Calu3 (cell line): ENCODE data around the gene ZNF576. TPM values are rescaled to one million over a fixed set of nuclear protein-coding genes. Genes with fewer than 3 reads are reported as not detected.
"Not testable (repeated sequence)": the region's sequence is repeated elsewhere in the genome, so short reads cannot be mapped to it uniquely, and the experiment has no call there.

Experiments
- Bru-seq: library from RNA; stranded (reverse); fragments of 400-500 nt; gene quantifications from one replicate; lab custom pipeline; 2021; lab: Mats Ljungman, UMichigan
- BruChase-seq, 2 experiments: library from RNA; stranded (reverse); fragments of 400-500 nt; gene quantifications; one replicate each; lab custom pipeline; 2021; lab: Mats Ljungman, UMichigan
- BruUV-seq: library from RNA; stranded (reverse); fragments of 400-500 nt; replicated peaks from 2 replicates; lab custom pipeline; 2021; lab: Mats Ljungman, UMichigan
- CTCF ChIA-PET: fragments of 300-600 bp; sonication (Branson Sonifier 250); formaldehyde crosslinking; loops from one replicate; lab custom pipeline; 2022; ENCODE audit warnings: antibody characterized with exemption; lab: Charles Lee
- DNase-seq: peaks from one replicate; pipeline ENCODE4 v3.0.0; 2022
- H3K27ac Mint-ChIP-seq: one replicate; pipeline ENCODE4 v1.8.0; 2022; ENCODE audit warnings: mixed read lengths; ENCODE audit not compliant: unreplicated experiment
- H3K27me3 Mint-ChIP-seq: one replicate; pipeline ENCODE4 v1.8.0; 2022; ENCODE audit warnings: mixed read lengths; ENCODE audit not compliant: unreplicated experiment
- H3K36me3 Mint-ChIP-seq: one replicate; pipeline ENCODE4 v1.8.0; 2022; ENCODE audit warnings: mild to moderate bottlenecking, moderate library complexity, mixed read lengths; ENCODE audit not compliant: insufficient read depth, unreplicated experiment
- H3K4me1 Mint-ChIP-seq: one replicate; pipeline ENCODE4 v1.8.0; 2022; ENCODE audit warnings: mild to moderate bottlenecking, low read depth, mixed read lengths; ENCODE audit not compliant: unreplicated experiment
- H3K4me3 Mint-ChIP-seq: one replicate; pipeline ENCODE4 v1.8.0; 2022; ENCODE audit warnings: mild to moderate bottlenecking, low read depth, moderate library complexity, mixed read lengths; ENCODE audit not compliant: unreplicated experiment
- H3K9me3 Mint-ChIP-seq: one replicate; pipeline ENCODE4 v1.8.0; 2022; ENCODE audit warnings: low read depth, mixed read lengths; ENCODE audit not compliant: unreplicated experiment
- intact Hi-C: fragments of 100-400 bp; cut with micrococcal nuclease; formaldehyde crosslinking; loops from one replicate; pipeline ENCODE4 v1.10.0; 2022; ENCODE audit not compliant: unreplicated experiment
- long read RNA-seq: library from polyadenylated mRNA; stranded (forward); transcript quantifications from one replicate; pipeline ENCODE4 v2.0.0, GENCODE V29; 2022
- total RNA-seq: library from RNA; stranded (reverse); gene quantifications from 2 replicates; pipeline ENCODE4 v1.2.3, GENCODE V29; 2022
- TF ChIP-seq, protein P1 (sequence below): fragments of 200-600 bp; IDR thresholded peaks from one replicate; pipeline ENCODE4 v1.8.0; 2022; ENCODE audit warnings: antibody characterized with exemption; ENCODE audit not compliant: unreplicated experiment

Gene ZNF576, protein sequence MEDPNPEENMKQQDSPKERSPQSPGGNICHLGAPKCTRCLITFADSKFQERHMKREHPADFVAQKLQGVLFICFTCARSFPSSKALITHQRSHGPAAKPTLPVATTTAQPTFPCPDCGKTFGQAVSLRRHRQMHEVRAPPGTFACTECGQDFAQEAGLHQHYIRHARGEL
- total RNA-seq (19.4 and 20.7 TPM in 2 replicates), Bru-seq, nascent RNA (percentile 80 among the genes with signal in this experiment), BruChase-seq, experiment 1, labeled RNA remaining after a 6-hour chase (percentile 79 among the genes with signal in this experiment), BruChase-seq, experiment 2, labeled RNA remaining after a 2-hour chase (percentile 90 among the genes with signal in this experiment)
- long read RNA-seq, transcript ZNF576-201 (3 exons, 2,566 nt): major isoform, 17 of 26 reads
- long read RNA-seq, partial matches to known transcripts: 1 of 26 reads
- long read RNA-seq, other reads (novel, unspliced or antisense): 1 of 26 reads

DNA sequence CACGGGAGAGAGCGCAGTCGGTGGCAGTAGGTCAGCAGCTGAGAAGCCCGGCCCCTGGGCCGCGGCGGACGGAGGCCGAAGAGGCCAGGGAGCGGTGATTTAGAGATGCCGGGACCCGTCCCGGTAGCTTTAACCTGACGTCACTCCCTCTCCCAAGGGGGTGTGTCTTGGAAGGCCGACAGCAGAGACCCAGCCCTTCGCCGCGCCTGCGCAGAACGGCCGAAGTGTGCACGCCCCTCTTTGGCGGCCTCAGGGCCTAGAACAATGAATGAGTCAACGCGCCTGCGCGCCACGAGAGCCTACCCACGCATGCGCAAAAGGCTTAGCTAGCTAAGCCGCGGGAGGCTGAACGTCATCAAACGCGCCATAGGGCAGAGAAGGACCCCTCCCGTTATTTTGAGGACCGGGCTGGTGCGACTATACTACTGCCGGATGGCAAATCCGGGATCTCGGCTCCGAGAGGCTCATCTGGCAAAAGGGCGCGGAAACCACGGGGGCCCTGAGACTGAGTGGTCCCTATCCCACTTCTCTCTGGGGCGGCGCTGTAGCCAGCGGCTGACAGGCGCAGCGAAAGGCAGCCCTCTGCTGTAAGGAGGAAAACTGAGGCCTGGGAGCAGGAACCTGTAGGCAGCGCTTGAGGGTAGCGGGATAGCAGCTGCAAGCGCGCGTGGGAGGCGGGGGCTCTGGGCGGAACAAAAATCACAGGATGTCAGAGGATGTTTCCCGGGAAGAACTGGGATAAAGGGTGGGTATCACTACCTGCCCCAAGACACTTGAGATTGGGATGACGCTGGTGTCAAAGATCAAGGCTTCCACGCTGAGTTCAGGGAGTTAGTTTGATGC, at the start of gene ZNF576, which contains the start of gene IRGQ:
TSS of gene ZNF576 (plus strand) at position 597 of the 843 bp plus-strand sequence. CDS start 514 bp downstream, outside the sequence.
TSS of gene IRGQ (minus strand) at position 136 of the 843 bp plus-strand sequence. CDS start 796 bp downstream, outside the sequence.
- intact Hi-C loops: no loop called here
- peak within 1 kb of the TSS; percentile 98 for H3K27ac Mint-ChIP-seq
- no TSS peak for BruUV-seq
- CTCF ChIA-PET: interaction anchor here (0.8 to 1.6 kb wide), 14 partner anchors 9 to 213 kb away, joined by 3 to 10 read pairs (median 4); partner anchors contain the start of genes PINLYP, PLAUR and XRCC1
- peak; percentile 100 for DNase-seq
- TF ChIP-seq, protein P1, sequence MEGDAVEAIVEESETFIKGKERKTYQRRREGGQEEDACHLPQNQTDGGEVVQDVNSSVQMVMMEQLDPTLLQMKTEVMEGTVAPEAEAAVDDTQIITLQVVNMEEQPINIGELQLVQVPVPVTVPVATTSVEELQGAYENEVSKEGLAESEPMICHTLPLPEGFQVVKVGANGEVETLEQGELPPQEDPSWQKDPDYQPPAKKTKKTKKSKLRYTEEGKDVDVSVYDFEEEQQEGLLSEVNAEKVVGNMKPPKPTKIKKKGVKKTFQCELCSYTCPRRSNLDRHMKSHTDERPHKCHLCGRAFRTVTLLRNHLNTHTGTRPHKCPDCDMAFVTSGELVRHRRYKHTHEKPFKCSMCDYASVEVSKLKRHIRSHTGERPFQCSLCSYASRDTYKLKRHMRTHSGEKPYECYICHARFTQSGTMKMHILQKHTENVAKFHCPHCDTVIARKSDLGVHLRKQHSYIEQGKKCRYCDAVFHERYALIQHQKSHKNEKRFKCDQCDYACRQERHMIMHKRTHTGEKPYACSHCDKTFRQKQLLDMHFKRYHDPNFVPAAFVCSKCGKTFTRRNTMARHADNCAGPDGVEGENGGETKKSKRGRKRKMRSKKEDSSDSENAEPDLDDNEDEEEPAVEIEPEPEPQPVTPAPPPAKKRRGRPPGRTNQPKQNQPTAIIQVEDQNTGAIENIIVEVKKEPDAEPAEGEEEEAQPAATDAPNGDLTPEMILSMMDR: no peak
- H3K27me3 Mint-ChIP-seq: no peaks in the 10 kb centered on the region
- peak within 1 kb of the TSS; percentile 99 for H3K4me3 Mint-ChIP-seq
- peaks cover 31% of the 10 kb centered on the region for H3K4me1 Mint-ChIP-seq
- peaks cover 59% of the 10 kb centered on the region for H3K36me3 Mint-ChIP-seq
- H3K9me3 Mint-ChIP-seq: no peaks in the 10 kb centered on the region

DNA sequence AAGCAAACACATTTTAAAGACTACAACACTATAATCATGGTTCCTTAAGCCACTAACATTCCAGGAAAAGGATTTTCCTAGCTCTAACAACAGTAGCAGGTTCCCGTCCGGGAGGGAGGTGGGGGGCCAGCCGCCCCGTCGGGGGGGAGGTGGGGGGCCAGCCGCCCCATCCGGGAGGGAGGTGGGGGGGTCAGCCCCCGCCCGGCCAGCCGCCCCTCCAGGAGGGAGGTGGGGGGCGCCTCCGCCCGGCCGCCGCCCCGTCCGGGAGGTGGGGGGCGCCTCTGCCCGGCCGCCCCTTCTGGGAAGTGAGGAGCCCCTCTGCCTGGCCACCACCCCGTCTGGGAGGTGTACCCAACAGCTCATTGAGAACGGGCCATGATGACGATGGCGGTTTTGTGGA, 48.5 kb upstream of the ZNF576 start:
- intact Hi-C loops, H3K27me3 Mint-ChIP-seq, H3K4me3 Mint-ChIP-seq, DNase-seq, H3K4me1 Mint-ChIP-seq, H3K9me3 Mint-ChIP-seq, CTCF ChIA-PET, H3K27ac Mint-ChIP-seq, BruUV-seq: not testable (repeated sequence)
- H3K36me3 Mint-ChIP-seq: peaks cover 43% of the 10 kb centered on the region

DNA sequence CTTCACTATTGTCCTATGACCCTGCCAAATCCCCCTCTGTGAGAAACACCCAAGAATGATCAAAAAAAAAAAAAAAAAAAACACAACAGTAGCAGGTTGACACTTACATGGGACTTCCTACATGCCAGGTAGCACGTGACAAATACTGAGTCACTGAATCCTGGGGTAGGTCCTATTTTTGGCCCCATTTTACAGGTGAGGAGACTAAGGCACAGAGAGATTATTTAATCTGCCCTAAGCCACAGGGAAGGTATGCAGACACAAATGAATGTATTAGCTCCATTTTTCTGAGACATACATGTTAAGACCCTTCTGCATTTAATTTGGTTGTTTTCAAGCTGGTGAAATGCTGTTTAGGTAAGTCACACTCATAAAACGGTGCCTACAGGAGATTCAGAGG, 47.7 kb upstream of the ZNF576 start:
- intact Hi-C loops: no loop called here
- TF ChIP-seq, protein P1: no peak
- no peaks in the 10 kb centered on the region for H3K27me3 Mint-ChIP-seq
- CTCF ChIA-PET: no interaction called here
- no TSS peak for BruUV-seq
- no peaks in the 10 kb centered on the region for H3K4me1 Mint-ChIP-seq
- H3K4me3 Mint-ChIP-seq: no peak overlapping the region
- H3K9me3 Mint-ChIP-seq: no peaks in the 10 kb centered on the region
- peaks cover 42% of the 10 kb centered on the region for H3K36me3 Mint-ChIP-seq
- no peak overlapping the region for H3K27ac Mint-ChIP-seq
- DNase-seq: no peak

DNA sequence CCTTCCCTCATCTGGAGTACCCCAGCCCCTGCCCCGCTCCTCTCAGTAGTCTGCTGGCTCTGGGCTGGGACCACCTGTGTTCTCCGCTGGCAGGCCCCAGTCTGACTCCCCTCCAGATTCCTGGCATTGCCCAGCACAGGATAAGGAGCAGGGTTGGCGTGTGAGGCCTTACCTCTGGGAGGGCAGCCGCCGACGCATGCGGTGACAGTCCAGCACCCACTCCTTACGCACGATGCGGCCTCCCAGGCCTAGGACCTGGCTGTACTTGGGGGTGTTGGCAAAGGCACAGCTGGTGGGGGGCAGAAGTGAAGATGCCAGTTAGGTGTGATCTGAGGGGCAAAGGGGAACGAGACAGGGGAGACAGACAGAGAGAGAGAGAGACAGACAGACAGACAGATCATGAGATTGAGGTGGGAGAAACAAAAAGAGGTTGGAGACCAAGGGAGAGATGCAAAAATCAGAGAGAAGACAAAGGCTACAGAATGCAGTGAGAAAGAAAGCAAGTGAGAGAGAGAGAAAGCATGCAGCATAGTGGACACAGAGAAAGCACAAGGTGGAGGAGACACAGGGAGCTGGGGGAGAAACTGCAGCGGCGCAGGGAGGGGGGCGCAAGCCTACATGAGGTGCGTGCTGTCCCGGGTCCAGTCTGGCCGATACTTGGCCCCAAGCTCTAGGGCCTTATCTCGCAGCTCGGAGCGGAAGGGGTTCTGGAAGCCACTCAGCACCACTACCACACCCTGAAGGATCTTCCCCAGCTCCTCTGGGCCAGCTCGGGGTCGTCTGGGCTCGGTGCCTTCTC, 44.8 kb upstream of the ZNF576 start:
- BruUV-seq: no TSS peak
- CTCF ChIA-PET: no interaction called here
- TF ChIP-seq, protein P1: no peak
- H3K27me3 Mint-ChIP-seq: no peaks in the 10 kb centered on the region
- no peak overlapping the region for H3K4me3 Mint-ChIP-seq
- H3K4me1 Mint-ChIP-seq: no peaks in the 10 kb centered on the region
- DNase-seq: no peak
- no peaks in the 10 kb centered on the region for H3K9me3 Mint-ChIP-seq
- intact Hi-C loops: no loop called here
- peaks cover 30% of the 10 kb centered on the region for H3K36me3 Mint-ChIP-seq
- no peak overlapping the region for H3K27ac Mint-ChIP-seq
